Colon (tissue), 2 donors: ENCODE data around the gene SCLT1.

Source experiments
- FAIRE-seq: peaks from 2 replicates; lab custom pipeline; 2012; peaks lifted over from hg19 to GRCh38; lab: Jason Lieb, UNC
- donor health status: control.
- donor health status: control.

The SCLT1 gene

DNA sequence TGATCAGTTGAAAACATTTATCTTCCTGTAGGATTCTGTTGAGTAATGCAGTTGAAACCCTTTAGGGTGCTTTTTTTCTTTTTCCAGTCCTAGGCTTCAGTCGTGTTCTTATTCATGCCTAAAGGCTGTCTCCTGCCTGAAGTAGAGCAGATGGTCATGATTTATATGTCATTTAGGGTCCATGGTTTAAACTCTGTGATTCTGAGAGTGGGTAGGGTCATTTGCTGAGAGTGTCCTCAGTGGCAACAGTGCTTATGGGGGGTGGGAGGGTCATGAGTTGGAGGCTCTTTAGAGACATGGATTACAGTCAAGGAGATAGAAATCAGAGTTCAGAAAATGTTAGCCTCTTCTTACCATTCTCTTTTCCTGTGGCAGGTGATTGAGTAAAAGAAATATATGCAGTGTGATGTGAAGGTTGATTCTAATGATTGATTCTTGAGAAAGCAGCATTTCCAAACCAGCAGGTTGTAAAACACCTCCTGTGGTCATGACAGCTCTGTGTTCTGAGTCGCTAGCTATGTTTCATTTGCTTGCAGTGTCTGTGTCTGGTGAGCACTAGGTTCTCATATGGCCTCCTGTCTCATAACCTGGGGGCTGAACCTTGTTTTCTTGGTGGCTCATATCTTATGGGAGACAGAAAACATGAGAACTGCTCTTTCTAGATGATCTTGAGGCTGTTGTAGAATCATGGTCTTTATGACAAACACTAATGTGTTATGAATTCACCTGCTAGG is 223.4 kb downstream of the SCLT1 start:
- FAIRE-seq = no peak

DNA sequence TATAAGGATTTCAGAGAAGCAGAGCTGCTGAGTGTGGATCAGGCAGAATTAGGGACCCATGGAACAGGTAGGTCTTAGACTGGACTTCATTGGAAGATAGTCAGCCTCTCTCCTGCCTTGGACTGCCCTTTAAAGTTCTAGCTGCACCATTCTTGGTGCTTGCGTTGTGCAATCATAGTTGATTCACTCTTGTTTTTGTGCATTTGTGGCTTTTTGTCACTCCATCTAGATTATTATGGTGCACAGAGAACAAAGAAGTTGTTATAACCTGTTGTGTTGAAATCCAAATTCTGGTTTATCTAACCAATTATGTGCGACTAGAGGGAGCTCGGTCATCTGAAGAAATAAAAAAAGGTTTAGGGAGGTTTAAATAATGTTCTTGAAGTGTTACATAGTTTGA is 224.6 kb downstream of the SCLT1 start:
- no peak for FAIRE-seq

DNA sequence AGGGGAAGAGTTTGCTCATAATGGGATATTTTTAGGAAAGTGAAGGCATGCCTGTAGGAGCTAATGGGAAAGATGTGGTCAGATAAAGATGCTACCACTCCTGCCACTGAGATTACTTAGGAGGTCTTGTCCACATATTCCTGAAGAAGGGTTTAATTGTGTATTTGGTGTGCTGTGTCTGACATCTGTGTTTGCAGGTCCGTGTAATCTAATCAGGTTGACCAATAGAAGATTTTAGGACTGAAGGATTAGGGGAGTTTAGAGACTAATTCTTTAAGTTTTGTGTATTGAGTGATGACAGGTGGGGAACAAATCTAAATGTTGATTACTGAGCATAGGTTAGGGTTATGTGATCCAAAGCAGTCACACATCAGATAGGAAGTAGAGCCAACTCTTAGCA is 226.6 kb downstream of the SCLT1 start:
- FAIRE-seq = no peak

DNA sequence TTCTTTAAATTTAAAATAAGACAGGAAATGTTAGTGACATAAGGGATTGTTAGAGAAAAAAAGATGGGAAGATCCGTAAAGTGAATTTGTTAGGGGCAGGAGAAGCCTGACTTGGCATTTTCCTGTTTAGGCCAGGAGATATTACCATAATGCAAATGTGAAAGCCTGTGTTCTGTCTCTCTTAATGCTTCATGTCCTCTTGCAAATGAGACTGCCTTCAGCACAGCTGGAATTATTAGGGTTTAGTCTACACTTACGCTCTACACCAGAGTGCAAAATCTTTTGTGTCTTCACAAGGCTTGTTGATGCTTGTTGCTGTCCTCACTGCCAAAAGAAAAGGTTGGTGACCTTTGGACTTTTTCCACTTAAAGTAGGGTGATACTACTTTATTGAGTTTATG is 227.1 kb downstream of the SCLT1 start:
- no peak for FAIRE-seq

DNA sequence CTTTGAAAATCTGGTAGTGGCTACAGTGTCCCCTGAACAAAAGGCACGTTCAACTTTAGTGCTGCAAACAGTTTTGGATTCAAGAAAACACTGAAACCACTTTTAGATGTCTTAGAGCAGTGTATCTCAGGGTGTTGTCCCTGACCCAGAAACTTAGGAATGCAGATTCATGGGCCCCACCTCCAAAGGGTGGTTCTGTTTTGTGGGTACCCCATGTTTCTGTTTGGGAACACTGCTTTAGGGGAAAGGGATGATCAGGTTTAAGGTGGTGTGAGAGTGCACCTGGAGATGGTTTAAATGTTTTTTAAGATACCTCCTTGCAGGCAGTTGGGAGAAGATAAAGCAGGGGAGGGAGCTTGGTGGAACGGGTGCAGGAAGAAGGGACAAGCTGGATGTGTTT is 228.2 kb downstream of the SCLT1 start:
- no peak for FAIRE-seq

DNA sequence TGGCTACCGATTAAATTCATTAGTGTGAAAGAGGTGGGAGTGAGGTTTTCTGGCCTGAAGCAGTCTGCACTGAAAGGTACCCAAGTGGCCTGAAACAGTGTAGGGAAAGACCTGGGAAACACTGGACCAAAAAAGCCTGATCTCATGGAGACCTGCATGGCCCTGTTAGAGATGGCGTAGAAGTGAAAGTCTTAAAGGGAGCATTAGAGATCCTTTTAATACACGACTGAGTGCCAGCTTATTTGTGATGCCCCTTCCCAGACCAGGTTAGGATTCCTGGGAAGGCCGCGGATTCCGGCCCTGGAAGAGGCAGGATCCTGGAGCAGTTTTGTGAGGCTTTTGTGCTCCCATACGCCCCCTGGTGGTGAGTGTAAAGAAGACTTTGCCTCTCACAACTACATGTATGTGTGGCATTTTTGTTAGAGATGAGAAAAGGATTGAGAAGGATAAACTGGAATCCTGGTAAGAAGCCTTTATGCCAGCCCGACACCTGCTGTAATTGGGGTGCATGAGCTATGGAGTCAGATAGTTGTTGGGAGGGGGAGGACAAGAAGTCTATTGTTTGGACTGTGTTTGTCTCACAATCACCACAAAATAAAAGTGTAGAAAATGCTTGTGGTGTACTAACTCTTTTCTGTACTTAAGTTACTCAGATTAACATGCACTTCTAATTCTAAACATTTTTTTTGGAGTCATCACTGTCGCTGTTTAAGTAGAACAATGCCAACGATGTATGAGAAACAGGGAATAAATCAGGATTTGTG is 229.8 kb downstream of the SCLT1 start:
- FAIRE-seq = no peak

DNA sequence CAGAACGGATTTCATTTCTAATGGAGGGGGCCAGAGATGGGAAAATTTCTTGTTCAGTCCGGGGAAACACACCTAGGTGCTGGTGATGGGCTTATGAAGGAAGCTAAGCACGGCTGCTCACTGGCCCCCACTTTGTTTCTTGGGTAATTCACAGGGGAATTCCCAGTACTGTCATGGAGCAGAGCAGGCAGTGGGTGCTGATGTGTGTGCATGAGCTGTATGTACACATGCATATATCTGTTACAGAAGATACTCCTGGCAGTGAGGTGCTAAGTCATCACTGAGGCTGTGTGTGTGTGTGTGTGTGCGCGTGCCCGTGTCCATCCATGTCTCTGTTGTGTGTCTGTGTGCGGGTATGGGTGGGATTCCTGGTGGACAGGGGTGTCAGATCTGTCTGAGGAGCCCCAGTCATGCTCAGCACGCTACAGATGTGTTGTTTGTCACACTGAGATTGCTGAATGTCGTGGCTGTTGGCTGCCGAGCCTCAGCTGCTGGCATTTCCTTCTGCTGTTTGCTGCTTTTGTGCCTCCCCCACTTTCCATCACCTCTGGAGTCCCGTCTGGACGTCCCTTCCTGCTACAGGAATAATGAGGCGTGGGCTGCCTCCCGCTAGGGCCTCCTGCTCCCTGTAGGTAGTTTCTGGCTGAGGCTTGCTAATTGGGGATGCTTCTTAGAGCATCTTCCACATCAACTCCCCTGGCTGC is 230.6 kb downstream of the SCLT1 start:
- no peak for FAIRE-seq

DNA sequence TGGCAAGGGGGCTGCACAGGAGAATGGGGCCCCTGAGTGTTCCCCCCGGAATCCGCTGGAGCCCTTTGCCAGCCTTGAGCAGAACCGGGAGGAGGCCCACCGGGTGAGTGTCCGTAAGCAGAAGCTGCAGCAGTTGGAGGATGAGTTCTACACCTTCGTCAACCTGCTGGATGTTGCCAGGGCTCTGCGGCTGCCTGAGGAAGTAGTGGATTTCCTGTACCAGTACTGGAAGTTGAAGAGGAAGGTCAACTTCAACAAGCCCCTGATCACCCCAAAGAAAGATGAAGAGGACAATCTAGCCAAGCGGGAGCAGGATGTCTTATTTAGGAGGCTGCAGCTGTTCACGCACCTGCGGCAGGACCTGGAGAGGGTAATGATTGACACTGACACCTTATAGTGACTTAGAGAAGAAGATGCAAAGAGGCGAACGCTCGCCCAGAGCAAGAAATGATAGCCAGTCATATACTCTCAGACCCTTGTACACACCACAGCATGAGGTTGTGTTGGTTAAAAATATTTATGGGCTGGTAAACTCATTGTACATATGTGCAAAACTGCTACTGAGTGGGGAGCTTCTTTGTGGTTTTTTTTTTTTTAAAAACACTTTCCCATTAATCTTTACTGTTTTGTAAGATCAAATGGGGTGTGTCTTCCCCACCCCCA is 231.4 kb downstream of the SCLT1 start:
- FAIRE-seq = no peak

DNA sequence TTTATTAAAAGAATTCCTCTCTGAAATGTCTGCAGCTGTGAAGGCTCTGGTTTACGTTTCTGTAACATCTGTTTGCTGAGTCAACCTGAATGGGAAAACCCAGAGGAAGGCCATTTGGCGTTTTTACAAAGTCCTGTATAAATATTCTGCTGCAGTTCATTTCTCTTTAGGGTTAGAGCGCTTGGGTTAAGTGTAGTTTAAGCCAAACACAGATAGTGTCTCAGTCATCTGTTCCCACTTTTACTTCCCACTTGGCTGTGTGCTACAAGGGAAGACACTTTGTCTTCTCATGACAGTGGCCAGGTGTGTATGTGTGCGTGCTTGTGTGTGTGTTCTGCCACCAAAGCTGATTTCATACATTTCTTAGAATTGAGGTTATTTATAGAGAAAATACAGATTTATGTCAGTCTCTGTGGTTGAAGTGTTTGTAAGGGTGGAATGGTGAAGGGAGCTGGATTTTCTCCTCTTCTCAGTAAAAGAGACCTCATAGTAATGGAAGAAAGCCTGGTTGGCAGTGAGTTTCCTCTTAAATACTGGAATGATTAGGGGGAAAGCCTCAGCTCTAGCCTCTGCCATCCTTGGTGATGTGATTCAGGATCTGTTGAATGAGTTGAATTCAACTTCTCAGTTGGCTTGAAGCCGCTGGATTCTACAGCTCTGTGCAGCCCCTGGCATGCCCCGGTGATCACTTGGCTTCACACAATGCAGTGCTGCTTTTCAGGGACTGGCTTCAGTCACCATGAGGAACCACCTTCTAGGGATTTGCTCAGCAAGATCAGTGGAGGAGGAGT is 233.3 kb downstream of the SCLT1 start:
- FAIRE-seq = no peak

DNA sequence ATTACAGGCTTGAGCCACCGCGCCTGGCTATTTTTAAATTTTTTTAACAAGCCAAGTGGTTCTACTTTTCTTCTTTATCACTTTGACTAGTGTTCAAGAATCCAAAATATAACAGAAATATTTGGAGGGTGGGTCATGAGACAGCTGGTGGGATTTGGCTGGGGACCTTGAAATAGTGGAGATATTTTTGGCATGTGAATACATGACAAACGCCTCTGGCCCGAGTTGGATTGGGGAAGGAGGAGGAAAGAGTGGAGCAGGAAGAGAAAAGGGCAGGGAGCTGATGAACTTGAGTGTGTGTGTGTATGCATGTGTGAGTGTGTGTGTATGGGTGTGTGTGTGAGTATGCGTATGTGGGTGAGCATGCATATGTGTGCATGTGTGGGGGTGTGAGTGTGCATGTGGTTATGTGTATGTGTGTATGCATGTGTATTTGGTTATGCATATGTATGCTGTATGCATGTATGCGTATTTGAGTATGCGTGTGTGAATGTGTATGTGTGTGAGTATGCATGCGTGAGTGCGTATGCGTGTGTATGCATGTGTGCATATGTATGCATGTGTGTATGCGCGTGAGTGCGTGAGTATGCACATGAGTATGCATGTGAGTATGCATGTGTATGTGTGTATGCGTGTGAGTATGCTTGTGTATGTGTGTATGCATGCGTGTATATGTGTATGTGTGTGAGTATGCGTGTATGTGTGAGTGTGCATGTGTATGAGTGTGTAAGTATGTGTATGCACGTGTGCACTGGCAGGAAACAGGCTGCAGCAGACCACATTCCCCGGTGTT is 234.3 kb downstream of the SCLT1 start:
- no peak for FAIRE-seq

DNA sequence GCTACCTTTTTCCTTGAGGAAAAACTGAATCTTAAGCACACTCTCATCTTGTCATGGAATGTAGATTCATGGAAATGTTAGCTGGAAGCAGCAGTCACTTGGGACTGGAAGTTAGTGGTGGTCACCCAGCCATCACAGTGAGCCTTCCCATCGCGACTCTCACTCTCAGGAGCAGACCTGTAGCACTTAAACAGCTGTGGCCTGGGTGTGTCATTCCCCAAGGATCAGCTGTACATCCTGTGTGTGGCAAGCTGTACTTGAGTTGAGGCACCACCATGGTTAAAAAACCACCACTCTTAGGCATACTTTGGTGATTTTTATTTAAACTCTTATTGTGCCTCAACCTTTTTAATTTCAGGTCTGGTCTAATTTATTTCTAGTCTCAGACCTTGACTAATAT is 237.1 kb downstream of the SCLT1 start:
- no peak for FAIRE-seq

DNA sequence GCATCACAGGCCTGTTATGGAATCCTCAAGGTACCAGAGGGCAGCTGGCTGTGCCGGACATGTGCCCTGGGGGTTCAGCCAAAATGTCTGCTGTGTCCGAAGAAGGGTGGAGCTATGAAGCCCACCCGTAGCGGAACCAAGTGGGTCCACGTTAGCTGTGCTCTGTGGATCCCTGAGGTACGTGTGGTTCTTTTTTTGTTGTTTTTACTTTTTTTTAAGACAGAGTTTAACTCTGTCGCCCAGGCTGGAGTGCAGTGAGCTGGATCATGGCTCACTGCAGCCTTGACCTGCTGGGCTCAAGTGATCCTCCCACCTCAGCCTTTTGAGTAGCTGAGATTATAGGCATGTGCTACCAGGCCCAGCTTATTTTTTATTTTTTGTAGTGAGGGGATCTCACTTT is 237.7 kb downstream of the SCLT1 start:
- no peak for FAIRE-seq

DNA sequence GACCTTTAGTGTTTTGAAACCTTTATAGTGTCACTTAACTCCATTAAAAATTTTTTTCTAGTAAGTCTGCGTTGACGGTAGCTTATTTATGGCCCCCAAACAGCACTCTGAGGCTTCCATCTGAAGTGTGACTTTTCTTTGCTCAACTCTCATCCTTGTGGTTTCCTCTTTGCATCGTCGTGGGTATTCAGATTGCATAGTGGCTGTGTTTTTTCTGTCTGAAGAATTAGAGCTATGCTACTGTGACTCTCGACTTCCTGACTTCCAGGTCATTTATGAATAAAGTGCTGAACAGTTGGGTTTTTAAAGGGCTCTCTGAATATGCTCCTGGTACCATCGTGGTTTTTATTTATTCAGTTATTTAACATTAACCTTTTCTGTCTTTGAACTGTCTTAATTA is 238.9 kb downstream of the SCLT1 start:
- FAIRE-seq = no peak

DNA sequence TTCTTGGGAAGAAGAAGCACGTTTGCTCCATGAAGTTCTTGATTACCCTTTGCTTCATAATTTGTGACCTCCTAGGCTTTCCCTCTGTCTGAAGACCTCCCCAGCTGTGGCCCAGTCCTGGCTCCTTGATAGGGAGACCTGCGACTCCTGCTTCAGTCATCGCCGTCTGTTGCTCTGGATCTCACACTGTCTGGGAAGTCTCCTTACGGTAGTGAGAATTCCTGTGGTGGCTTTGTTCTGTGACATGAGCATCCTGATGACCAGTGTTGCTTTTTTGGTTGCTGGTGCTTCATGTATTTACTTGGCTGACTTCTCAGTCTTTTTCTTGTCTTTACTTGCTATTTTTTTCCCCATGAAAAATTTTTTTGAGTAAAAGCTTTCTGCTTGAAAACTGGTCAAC is 239.6 kb downstream of the SCLT1 start:
- FAIRE-seq = no peak

DNA sequence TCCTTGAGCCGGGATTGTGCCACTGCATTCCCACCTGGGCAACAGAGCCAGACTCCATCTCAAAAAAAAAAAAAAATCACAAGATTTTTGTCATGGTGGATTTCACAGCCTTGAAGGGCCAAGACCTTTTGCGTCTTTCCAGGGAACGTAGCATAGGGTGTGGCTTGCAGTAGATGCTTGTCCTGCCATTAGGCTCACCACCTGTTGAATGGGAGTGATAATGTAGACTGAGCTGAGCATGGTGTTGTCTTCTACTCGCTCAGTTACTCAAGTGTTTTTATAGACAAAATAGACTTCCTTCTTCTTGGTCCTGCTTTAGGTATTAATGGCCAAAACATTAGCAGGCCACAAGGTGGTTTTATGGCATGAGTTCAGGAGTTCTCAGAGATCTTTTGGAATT is 243.1 kb downstream of the SCLT1 start:
- no peak for FAIRE-seq

DNA sequence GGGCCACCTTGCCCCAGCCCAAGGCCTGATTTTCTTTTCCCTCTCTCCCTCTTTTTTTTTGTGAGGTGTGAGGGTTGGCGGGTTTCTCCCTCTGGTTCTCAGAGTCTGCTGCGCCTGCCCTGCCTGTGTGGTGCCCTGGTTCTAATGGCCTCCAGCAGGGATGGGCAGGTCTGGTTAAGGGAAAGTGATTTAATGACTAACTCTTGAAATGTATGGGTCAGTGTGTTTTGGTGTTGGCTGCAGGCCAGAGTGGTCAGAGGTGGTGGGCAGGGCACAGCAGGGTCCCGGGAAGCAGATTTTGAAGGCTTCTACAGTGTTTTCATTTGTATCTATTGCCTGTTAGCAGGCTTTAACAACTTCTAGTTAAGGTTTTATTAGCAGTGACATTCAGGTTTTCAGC is 244.9 kb downstream of the SCLT1 start:
- no peak for FAIRE-seq

DNA sequence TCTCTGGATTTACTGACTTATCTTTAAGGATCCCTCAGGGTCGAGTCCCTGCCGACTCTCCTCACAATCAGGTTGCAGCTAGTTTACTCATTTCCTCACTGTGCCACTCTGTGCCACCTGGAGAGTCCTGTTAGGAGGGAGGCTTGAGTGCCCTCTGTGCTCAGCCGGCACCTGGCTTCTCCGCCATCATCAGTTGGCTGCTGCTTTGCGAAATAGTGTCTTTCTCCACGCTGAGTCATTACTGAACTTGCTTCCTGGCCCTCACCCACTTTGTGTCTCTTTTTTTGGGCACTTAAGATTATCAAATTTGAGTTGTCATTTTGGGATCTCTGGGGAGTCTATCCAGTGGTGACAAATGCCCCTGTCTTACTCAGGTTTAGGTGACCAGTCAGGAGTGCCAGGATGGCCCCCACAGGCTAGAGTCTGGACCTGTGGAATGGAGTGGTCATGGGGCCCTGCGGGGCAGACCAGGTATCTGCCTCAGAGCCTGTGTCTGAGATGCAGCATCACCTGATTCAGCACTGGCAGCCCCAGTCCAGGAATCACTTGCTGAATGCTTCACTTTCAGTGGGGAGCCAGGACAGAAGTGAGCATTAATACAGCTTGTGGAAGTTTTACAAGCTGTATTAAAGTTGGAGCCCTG is 246.1 kb downstream of the SCLT1 start:
- no peak for FAIRE-seq

DNA sequence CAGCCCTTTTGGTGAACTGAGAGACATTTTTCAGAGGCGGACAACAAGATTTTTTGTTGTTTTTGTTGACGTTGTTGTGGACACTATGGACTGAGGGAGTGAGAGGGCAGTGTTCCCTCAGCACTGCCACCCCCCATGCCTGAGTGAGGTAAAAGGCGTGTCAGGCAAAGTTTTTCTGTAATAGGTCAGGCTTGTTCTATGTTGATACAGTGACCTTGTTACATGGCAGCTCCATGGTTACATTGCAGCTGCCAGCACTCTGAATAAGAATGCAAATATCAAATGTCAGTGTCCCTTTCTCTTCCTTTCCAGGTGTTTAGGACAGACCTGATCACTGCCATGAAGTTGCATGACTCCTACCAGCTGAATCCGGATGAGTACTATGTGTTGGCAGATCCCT is 247.3 kb downstream of the SCLT1 start:
- FAIRE-seq = no peak

DNA sequence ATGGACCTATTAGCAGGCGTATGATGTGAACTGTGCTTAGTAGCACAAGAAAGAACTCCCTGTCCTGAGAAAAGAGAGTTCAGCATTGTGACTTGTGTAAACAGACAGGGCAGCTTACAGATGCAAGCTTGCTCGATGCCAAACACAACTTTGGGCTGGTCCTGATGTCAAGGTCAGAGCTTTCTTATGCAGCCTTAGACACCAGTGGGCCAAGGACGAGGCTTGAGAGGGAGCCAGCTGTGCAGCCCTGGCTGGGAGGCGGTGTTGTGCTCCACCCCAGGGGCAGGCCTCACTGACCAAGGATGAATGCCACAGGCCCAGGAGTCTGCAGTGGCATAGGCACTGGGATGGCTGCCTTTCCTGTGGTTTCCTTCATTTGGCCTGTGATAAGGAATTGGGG is 248.4 kb downstream of the SCLT1 start:
- no peak for FAIRE-seq

DNA sequence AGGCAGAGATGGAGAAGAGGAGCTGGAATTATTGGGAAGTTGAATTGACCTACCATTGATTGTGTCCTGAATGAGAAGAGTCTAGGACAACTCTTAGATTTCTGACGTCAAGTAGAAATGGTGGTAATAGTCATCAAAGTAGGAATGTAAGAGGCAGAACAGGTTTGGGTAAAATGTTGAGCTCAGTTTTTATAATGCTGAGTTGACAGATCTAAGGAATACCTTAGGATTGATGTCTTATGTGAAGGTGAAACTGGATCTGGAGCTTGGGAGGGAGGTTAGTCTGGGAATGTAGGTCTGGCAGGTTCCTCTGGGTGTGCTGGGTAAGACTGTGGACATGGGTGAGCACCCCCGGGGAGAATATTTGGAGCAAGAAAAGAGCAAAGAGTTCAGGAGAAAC is 251.9 kb downstream of the SCLT1 start:
- no peak for FAIRE-seq
